Thoracic aorta (tissue), 2 donors: ENCODE results near the gene TRIM63. TPM values are rescaled to one million over a fixed set of nuclear protein-coding genes. Genes with fewer than 3 reads are reported as not detected.

Experiments
- ATAC-seq: fragments of 150-250 bp; one replicate; pipeline ENCODE4 v1.8.0; 2017; ENCODE audit warnings: low read depth; ENCODE audit not compliant: insufficient number of reproducible peaks, low FRiP score
- DNase-seq: peaks from one replicate; pipeline ENCODE4 v3.0.0-alpha.2; 2020; ENCODE audit warnings: low spot score
- H3K27ac ChIP-seq, 2 donors: fragments of 200-600 bp; sonication (generic); 1 replicate in 1 of 2; 2 replicates in 1 of 2; pipeline ENCODE4 v1.5.1; 2016; ENCODE audit warnings: mild to moderate bottlenecking in 2 of 2, moderate library complexity in 2 of 2
- H3K27me3 ChIP-seq: fragments of 200-600 bp; sonication (generic); replicated peaks from 2 replicates; pipeline ENCODE4 v1.6.0; 2016; ENCODE audit warnings: mild to moderate bottlenecking; ENCODE audit not compliant: insufficient read depth
- H3K36me3 ChIP-seq: fragments of 200-600 bp; sonication (generic); one replicate; pipeline ENCODE4 v1.5.1; 2016
- H3K4me1 ChIP-seq, 2 donors: fragments of 200-600 bp; sonication (generic); 1 replicate in 1 of 2; 2 replicates in 1 of 2; pipeline versions ENCODE4 v1.5.1 to v1.6.0; 2016; ENCODE audit warnings: low read depth in 2 of 2, mild to moderate bottlenecking in 1 of 2; ENCODE audit not compliant: control insufficient read depth in 1 of 2
- H3K4me3 ChIP-seq: fragments of 200-600 bp; sonication (generic); 2 replicates; pipeline ENCODE4 v1.5.1; 2016; ENCODE audit warnings: mild to moderate bottlenecking
- H3K9me3 ChIP-seq: fragments of 200-600 bp; sonication (generic); 2 replicates; pipeline ENCODE4 v1.5.1; 2016
- total RNA-seq, 2 donors: library from RNA; depleted of rRNA; stranded (reverse); fragments of >200 nt; gene quantifications; one replicate each; pipeline versions ENCODE4 v1.1.0 to v1.2.3, GENCODE V29; 2016
- TF ChIP-seq, protein P1 (sequence below): fragments of 200-600 bp; sonication (generic); IDR thresholded peaks from one replicate; pipeline ENCODE4 v1.5.1; 2019; ENCODE audit warnings: antibody characterized with exemption

Gene TRIM63
- total RNA-seq, 2 donors from 2014 or later, result not detected

DNA sequence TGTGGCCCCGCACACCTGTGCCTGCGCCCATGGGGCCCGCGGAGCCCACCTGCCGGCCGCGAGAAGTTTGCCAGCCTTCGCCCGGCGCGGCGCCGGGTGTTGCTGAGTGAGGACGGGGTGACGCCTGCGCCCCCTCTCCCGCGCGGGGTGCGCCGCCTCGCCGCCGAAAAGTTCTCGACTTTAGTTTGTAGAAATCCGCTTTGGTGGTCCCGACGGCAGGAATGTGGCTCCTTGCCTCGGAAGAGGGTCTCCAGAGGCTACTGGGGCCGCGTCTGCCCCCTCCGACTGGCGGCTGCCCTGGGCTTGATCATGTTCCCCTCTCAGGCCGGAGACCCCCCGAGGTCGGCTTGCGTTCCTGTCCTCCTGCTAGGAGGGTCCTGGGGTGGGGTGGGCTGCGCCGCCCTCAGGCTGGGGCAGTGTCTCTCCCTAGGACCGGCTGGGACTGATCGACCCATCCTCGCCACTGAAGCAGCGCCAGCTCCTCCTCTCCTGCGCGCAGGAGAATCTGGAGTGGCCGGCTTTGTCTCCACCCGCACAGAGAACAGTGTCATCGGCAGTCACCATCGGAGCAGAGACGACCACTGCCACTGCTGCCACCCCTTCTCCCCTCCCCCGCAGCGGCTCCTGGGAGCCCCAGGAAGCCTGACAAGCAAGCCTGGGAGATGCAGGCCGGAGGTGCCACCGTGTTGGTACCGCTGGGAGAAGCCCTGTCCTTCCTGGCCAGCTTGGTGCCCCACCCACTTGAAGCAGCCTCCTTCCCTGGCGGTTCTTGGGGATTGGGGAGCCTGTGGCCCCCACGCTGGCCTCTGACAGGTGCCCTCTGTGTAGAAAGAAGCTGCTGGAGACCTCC, 21.0 kb downstream of the TRIM63 start:
- ATAC-seq, result no peak
- peaks cover 9% of the 10 kb centered on the region for H3K27me3 ChIP-seq
- H3K9me3 ChIP-seq, result no peaks in the 10 kb centered on the region
- no peak overlapping the region for H3K27ac ChIP-seq
- TF ChIP-seq, protein P1, sequence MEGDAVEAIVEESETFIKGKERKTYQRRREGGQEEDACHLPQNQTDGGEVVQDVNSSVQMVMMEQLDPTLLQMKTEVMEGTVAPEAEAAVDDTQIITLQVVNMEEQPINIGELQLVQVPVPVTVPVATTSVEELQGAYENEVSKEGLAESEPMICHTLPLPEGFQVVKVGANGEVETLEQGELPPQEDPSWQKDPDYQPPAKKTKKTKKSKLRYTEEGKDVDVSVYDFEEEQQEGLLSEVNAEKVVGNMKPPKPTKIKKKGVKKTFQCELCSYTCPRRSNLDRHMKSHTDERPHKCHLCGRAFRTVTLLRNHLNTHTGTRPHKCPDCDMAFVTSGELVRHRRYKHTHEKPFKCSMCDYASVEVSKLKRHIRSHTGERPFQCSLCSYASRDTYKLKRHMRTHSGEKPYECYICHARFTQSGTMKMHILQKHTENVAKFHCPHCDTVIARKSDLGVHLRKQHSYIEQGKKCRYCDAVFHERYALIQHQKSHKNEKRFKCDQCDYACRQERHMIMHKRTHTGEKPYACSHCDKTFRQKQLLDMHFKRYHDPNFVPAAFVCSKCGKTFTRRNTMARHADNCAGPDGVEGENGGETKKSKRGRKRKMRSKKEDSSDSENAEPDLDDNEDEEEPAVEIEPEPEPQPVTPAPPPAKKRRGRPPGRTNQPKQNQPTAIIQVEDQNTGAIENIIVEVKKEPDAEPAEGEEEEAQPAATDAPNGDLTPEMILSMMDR, result no peak
- H3K4me1 ChIP-seq, result peaks cover 0 to 9% of the 10 kb centered on the region in 2 donors
- H3K36me3 ChIP-seq, result no peaks in the 10 kb centered on the region
- DNase-seq, result no peak
- no peak overlapping the region for H3K4me3 ChIP-seq

DNA sequence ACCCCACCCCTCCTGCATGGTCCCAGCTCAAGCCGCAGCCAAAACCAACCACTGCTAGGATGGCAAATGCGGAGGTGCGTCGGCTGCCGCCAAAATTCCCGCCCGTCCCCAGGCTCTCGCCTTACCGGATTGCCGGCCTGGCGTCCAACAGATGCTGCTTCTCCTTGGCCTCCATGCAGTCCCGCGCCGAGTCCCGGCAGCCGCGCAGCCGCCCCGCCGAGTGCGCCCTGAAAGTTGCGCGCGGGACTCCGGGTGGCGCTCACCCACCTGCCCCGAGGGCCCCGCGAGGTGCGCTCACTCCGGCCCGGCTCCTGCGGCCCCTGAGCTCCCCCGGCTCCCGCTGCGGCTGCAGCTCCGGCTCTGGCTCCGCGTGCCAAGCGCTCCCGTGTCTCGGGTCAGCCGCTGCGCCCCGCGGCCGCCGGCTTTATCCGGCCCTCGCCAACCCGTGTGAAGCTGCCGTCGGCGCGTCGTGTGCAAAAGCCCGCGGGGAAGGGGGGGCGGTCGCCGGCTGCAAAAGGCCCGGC, 21.6 kb downstream of the TRIM63 start, which contains the start of gene SLC30A2:
TSS of gene SLC30A2 (minus strand) at position 397 of the 524 bp plus-strand sequence. CDS start at position 175, 222 bp downstream.
- no peaks in the 10 kb centered on the region for H3K9me3 ChIP-seq
- peaks cover 9% of the 10 kb centered on the region for H3K27me3 ChIP-seq
- no peak within 1 kb of the TSS for H3K27ac ChIP-seq
- H3K36me3 ChIP-seq, result no peaks in the 10 kb centered on the region
- H3K4me3 ChIP-seq, result no peak within 1 kb of the TSS
- H3K4me1 ChIP-seq, result peaks cover 0 to 9% of the 10 kb centered on the region in 2 donors
- no peak for ATAC-seq
- TF ChIP-seq, protein P1, result no peak
- DNase-seq, result no peak

DNA sequence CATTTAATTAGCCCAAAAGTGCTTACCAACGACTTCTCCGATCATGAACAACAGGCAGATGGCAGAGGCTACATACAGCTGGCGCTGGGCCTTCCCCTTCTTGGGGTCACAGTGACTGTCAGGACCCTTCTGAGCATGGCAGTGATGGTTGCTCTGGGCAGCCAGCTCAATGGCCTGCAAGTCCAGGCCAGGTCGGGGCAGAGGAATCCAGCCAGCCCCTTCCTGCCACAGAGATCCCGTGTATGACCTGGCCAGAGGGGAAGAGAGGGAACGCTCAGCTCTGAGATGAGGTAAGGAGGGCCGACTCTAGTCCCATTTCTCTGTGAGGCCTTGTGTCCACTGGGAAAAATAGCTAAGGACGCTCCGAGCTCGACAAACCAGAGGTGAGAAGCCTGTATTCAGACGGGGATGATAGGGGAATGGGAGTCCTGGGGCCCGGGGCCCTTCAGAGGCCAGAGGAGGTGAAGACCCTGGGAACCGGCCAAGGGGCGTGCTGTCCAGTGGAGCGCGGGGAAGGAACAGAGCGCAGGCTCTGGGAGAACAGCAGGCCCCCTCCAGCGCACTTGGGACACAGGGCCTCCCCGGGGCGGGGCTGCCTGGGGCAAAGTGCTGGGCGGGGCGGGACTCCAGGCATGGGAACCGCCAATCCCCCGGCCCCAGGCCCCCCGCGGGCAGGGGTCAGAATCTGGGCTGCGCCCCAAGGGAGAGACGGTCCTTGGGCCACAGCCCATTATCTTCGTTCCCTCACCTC, 22.3 kb downstream of the TRIM63 start:
- H3K27me3 ChIP-seq, result peaks cover 9% of the 10 kb centered on the region

DNA sequence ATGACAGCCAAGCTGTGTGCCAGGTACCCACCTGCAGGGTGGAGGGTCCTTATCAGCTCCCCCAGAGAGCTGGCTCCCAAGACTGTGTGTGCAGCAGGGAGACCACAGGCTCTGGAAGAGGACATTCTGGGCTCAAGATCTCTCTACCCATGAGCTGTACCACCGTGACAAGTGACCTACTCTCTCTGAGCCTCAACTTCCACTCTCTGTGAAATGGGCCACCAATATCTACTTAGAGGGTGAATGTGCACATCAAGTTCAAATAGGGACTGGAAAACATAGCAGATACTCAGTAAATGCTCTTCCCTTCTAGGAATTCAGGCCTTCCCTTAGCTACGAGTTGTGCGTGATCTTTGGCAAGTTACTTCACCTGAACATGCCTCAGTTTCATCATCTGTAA, 23.0 kb downstream of the TRIM63 start:
- Histone ChIP-seq H3K4me3 (no peak overlapping the region), H3K27ac (no peak overlapping the region), H3K36me3 (no peaks in the 10 kb centered on the region), H3K9me3 (no peaks in the 10 kb centered on the region), H3K4me1 (peaks cover 0 to 9% of the 10 kb centered on the region in 2 donors), H3K27me3 (peaks cover 9% of the 10 kb centered on the region)
- DNase-seq (no peak), ATAC-seq (no peak)
- TF ChIP-seq, protein P1, result no peak

More for the DNA sequence above, 22.3 kb downstream of the TRIM63 start:
- no peak overlapping the region for H3K27ac ChIP-seq
- no peaks in the 10 kb centered on the region for H3K9me3 ChIP-seq
- no peaks in the 10 kb centered on the region for H3K36me3 ChIP-seq
- TF ChIP-seq, protein P1, result no peak
- DNase-seq, result no peak
- H3K4me1 ChIP-seq, result peaks cover 0 to 9% of the 10 kb centered on the region in 2 donors
- no peak overlapping the region for H3K4me3 ChIP-seq
- no peak for ATAC-seq

DNA sequence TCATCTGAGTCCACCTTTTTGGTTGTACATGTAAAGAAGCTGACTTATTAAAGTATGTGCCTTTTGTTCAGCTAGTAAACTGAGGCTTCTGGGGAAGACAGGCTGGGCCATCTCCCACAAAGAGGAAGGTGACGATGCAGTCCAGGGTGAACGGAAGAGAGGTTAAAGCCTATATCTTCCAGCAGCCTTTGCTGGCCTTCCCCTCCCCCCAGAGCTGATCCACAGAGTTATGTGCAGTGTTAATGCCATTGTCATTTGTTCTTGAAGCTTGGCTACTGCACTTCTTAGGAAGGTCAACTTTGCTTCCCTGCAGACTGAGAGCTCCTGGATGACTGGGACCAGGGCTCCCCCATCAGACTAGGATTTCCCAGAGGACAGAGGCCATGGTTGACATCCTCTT, 23.7 kb downstream of the TRIM63 start:
- H3K9me3 ChIP-seq, result no peaks in the 10 kb centered on the region
- TF ChIP-seq, protein P1, result no peak
- ATAC-seq, result no peak

More for the DNA sequence above, 23.7 kb downstream of the TRIM63 start:
- H3K4me1 ChIP-seq, result peaks cover 0 to 9% of the 10 kb centered on the region in 2 donors
- DNase-seq, result no peak
- no peak overlapping the region for H3K4me3 ChIP-seq
- H3K27me3 ChIP-seq, result peaks cover 9% of the 10 kb centered on the region
- H3K27ac ChIP-seq, result no peak overlapping the region
- H3K36me3 ChIP-seq, result no peaks in the 10 kb centered on the region
